GM21447 (cell line): ENCODE measurements around the gene BRIP1.
A peak's percentile ranks its signal among the peaks of the same experiment; 100 is the strongest.
"Not testable (repeated sequence)": the region's sequence is repeated elsewhere in the genome, so short reads cannot be mapped to it uniquely, and the experiment has no call there.

Experiments used
- ATAC-seq: cut with Tn5 transposase; IDR thresholded peaks from one replicate; pipeline ENCODE4 v1.9.1; 2021; ENCODE audit not compliant: unreplicated experiment

BRIP1 gene

GRCh38 chr17:61862975-61863800 is at the start of gene BRIP1:
BRIP1 (minus strand) TSS chr17:61863528; CDS start chr17:61861539, 1,989 bp downstream.
- ATAC-seq = peak; percentile 92

DNA sequence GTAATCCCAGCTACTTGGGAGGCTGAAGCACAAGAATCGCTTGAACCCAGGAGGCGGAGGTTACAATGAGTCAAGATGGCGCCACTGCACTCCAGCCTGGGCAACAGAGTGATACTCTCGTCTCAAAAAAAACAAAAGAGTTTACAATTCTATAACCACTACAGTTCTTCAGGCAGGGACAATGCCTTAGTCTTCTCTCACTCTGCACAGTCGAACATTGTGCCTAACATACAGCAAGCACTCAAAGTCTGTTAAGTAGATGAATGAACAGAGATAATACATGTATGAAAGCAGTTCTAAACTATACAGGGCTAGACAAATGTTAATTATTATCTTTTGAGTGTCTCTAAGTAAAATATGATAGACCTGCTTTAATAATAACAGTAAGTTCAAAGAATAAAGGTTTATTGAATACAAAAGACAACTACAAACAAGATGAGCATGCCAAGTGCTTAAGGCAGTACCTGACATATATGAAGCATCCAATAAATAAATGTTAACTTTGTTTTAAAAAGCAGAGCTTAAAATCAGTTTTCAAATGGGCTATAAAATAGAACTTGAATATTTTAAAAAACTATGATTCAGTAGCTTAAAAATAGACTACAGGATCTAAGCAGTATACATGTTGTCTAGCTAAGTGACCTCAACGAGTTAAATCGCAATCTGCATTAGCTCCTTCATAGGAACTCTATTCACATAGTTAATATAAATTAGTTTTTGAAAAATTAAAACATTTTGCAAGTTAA is 45.1 kb upstream of the BRIP1 start:
- no peak for ATAC-seq

DNA sequence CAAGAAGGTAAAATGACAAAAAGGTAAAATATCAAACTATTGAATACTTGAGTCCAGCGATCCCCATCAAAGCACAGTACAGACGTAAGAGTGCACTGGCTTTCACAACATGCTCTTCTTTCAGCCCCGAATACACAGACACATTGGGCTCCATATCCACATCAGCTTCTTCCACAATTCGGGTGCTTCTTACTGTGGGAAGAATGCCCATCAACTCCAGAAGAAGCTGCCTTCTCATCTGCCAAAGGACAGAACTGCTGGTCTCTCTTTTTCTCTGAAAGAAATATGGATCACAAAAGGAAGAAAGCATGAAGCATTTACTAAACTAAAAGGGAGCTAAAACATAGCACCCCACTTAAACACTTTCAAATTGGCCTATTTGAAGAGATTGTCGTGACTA is 44.0 kb upstream of the BRIP1 start:
- no peak for ATAC-seq

DNA sequence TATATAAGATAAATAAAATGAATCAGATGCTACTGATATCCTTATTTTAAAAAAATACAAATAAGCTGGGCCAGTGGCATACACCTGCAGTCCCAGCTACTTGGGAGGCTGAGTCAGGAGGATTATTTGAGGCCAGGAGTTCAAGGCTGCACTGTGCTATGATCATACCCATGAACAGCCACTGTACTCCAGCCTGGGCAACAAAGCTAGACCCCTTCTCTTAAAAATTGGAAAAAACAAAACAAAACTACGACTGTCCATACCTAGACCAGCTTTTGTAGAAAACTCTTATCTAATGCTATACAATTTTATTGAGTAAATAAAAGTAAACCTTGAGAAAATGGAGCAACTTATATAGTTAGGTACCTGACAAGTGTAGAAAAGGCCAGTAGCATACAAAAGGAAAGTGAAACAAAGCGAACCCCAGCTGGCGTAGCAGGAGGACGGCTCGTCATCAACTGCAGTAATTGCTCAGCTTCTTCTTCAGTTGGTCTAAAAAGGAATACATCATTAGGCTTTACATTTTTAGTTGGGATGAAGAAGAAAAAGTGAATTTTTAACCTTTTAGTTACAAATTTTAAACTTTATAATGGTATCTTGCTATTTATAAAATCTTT is 40.9 kb upstream of the BRIP1 start:
- no peak for ATAC-seq

DNA sequence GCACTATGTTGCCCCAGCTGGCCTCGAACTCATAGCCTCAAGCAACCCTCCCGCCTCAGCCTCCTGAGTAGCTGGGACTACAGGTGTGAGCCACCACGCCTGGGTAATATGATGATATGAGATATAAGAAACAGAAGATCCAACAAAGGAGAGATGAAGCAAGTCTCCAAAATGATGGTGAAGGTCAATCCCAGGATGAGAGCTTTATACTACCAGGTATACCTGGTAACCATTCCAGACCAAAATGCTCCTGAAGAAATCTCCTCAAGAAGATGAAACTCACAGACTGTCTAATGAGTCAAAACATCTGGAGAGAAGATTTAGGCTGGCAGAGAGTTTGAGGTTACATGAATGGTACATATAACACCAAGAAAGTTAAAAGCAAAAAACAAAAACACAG is 39.9 kb upstream of the BRIP1 start:
- ATAC-seq = no peak

GRCh38 chr17:61897548-61898180 is 34.3 kb upstream of the BRIP1 start:
- no peak for ATAC-seq

- no peak for ATAC-seq
Measured at GRCh38 chr17:61895391-61895790, 32.1 kb upstream of the BRIP1 start.

- ATAC-seq = not testable (repeated sequence)
Measured at GRCh38 chr17:61894310-61894709, 31.0 kb upstream of the BRIP1 start.

DNA sequence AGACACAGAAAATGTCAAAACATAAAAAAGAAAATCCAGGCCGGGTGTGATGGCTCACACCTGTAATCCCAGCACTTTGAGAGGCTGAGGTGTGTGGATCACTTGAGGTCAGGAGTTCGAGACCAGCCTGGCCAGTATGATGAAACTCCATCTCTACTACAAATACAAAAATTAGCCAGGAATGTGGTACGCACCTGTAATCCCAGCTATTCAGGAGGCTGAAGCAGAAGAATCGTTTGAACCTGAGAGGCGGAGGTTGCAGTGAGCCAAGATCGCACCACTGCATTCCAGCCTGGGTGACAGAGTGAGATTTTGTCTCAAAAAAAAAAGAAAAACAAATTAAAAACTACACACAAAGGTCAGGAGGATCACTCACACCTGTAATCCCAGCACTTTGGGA is 24.4 kb upstream of the BRIP1 start:
- not testable (repeated sequence) for ATAC-seq

DNA sequence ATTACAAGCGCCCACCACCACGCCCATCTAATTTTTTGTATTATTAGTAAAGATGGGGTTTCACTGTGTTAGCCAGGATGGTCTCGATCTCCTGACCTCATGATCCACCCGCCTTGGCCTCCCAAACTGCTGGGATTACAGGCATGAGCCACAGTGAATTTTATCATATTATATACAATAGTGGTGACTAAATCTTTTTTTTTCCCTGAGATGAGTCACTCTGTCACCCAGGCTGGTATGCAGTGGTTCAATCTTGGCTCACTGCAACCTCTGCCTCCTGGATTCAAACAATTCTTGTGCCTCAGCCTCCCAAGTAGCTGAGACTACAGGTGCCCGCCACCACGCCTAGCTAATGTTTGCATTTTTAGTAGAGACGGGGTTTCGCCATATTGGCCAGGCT is 22.5 kb upstream of the BRIP1 start:
- ATAC-seq = not testable (repeated sequence)

GRCh38 chr17:61884864-61885263 is 21.5 kb upstream of the BRIP1 start:
- no peak for ATAC-seq

DNA sequence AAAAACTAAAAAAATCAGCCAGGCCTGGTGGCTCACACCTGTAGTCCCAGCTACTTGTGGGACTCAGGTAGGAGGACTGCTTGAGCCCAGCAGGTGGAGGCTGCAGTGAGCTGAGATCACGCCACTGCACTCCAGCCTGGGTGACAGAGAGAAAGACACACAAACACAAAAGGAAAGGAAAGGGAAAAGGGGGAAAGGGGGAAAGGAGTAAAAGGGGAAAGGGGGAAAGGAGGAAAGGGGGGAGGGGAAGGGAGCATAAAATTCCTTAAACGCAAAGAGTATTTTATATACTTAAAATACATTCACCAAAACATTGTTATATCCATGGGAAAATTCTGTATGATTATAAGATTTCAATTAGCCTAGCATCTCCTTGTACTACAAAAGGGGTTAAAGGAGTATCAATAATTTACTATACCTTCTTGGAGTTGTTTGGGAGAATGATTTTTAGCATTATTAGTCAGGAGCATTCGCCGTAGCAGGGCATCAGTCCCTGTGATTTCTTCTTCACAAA is 17.3 kb upstream of the BRIP1 start:
- no peak for ATAC-seq

GRCh38 chr17:61878984-61879612 is 15.8 kb upstream of the BRIP1 start:
- ATAC-seq = no peak

GRCh38 chr17:61878520-61878919 is 15.2 kb upstream of the BRIP1 start:
- ATAC-seq = no peak

DNA sequence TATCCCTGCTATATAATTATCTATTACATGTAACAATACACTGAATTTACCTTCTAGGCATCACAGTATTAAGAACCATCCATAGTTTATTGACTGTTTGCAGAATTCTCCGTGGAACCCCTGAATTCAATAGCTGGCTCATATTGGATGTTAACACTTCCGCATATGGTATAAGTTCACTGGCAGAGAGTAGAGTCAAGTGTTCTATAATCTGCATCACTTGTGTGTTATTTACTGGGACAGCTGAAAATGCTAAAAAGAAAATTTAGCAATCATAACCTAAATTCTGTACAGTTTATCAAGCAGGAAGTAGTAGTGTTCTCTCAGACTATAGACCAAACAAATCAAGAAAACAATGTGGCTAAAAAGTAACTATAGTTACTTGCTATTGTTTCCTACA is 14.5 kb upstream of the BRIP1 start:
- no peak for ATAC-seq

DNA sequence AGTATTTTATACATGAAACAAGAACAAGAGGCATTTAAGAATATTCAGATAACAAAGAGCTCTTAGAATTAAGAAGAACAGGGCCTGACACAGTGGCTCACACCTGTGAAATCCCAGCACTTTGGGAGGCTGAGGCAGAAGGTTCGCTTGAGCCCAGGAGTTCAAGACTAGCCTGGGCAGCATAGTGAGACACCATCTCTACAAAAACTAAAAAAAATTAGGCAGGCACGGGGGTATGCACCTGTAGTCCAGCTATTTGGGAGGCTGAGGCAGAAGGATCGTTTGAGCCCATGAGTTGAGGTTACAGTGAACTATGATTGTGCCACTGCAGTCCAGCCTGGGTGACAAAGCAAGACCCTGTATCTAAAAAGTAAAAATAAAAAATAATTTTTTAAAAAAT is 12.5 kb upstream of the BRIP1 start:
- no peak for ATAC-seq

DNA sequence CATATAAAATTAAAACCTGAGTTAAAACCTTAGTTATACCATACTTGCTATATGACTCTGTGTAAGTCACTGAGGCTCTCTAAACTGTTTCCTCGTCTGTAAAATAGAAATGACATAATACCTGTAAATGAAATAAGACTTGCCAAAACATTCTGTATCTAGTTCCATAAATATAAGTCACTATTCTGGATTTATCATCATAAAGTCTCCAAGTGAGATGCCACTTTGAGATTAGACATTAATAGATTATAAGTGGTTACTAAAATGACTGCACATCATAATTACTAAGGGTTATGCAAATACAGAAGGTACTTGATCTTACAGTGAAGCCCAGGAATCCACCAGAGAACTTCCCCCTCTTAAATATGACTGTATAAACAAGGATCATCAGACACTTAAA is 12.0 kb upstream of the BRIP1 start:
- no peak for ATAC-seq

- no peak for ATAC-seq
Measured at GRCh38 chr17:61874075-61874474, 10.7 kb upstream of the BRIP1 start.

DNA sequence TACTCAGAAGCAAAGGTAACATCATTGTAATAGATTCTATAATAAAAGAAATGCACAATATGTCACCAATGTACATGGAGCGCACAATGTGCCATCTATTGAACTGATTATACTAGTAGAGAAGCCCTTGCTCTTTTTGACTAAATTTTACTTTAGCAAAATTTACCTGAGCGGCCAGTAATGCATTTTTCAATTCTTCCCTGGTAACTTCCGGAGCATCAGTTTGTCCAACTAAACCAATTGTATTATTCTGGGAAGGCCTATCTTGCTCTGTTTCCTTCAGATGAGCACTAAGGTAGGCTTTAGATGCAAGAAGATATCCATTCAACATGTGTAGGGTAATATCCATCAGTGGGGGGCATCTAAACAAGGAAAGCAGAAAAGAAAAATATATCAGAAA is 8.8 kb upstream of the BRIP1 start:
- ATAC-seq = no peak

- no peak for ATAC-seq
Measured at GRCh38 chr17:61869138-61869537, 5.8 kb upstream of the BRIP1 start.

- ATAC-seq = no peak
Measured at GRCh38 chr17:61868074-61868473, 4.7 kb upstream of the BRIP1 start.
